GM12878 (cell line): Measurements from ENCODE around the gene C16orf78. TPM values are rescaled to one million over a fixed set of nuclear protein-coding genes. Genes with fewer than 3 reads are reported as not detected.

Source experiments
- ATAC-seq: fragments of 200-7000 bp; cut with Tn5 transposase; 3 replicates; pipeline ENCODE4 v1.9.1; 2020; ENCODE audit warnings: mild to moderate bottlenecking, moderate library complexity
- BruUV-seq: library from RNA; stranded (reverse); fragments of 400-500 nt; replicated peaks from 2 replicates; lab custom pipeline; 2021; lab: Mats Ljungman, UMichigan
- CTCF ChIA-PET: fragments of 300-600 bp; sonication (Branson Sonifier 250); formaldehyde crosslinking; extraction: SDS; loops from one replicate; lab custom pipeline; 2021; ENCODE audit warnings: inconsistent platforms; lab: Yijun Ruan, JAX
- POLR2A ChIA-PET: fragments of 350-600 bp; formaldehyde crosslinking; extraction: SDS; loops from one replicate; lab custom pipeline; 2021; ENCODE audit warnings: inconsistent platforms; lab: Charles Lee
- RAD21 ChIA-PET: fragments of 300-600 bp; sonication (Branson Sonifier 250); formaldehyde crosslinking; loops from one replicate; lab custom pipeline; 2023; ENCODE audit warnings: antibody characterized with exemption; ENCODE audit not compliant: unreplicated experiment; lab: Charles Lee
- SMC1A ChIA-PET: fragments of 300-600 bp; sonication (Branson Sonifier 250); formaldehyde crosslinking; loops from one replicate; lab custom pipeline; 2023; ENCODE audit not compliant: unreplicated experiment, uncharacterized antibody; lab: Charles Lee
- DNase-seq: peaks from one replicate; pipeline ENCODE4 v3.0.0-alpha.2; 2011; ENCODE audit warnings: low read depth, low spot score
- FAIRE-seq: peaks from 3 replicates; lab custom pipeline; 2011; peaks lifted over from hg19 to GRCh38; lab: Jason Lieb, UNC
- H2AFZ ChIP-seq: 2 replicates; pipeline ENCODE4 v1.6.0; 2011; ENCODE audit warnings: low read depth, low read length, control low read depth; ENCODE audit not compliant: control insufficient read depth
- H3K27ac ChIP-seq: 2 replicates; pipeline ENCODE4 v1.5.1; 2011; ENCODE audit warnings: control low read depth; ENCODE audit not compliant: control insufficient read depth, insufficient read depth
- H3K27me3 ChIP-seq, 2 experiments: replicated peaks in 1 of 2; 2 replicates each; pipeline versions ENCODE4 v1.6.0 to v1.6.1; 2011; ENCODE audit warnings: low read length in 1 of 2; ENCODE audit not compliant: control insufficient read depth in 2 of 2, insufficient read depth in 2 of 2
- H3K36me3 ChIP-seq, 2 experiments: 2 replicates each; pipeline ENCODE4 v1.5.1; 2011; ENCODE audit warnings: low read length in 1 of 2; ENCODE audit not compliant: control insufficient read depth in 2 of 2, insufficient read depth in 2 of 2
- H3K4me1 ChIP-seq: 2 replicates; pipeline ENCODE4 v1.6.1; 2011; ENCODE audit warnings: mild to moderate bottlenecking, low read length, moderate library complexity, mixed read lengths; ENCODE audit not compliant: control insufficient read depth, insufficient read depth
- H3K4me2 ChIP-seq: 2 replicates; pipeline ENCODE4 v1.6.0; 2011; ENCODE audit warnings: control low read depth; ENCODE audit not compliant: control insufficient read depth, insufficient read depth
- H3K4me3 ChIP-seq: fragments of 200-600 bp; sonication (generic); 2 replicates; pipeline ENCODE4 v1.5.1; 2016
- H3K79me2 ChIP-seq: 2 replicates; pipeline ENCODE4 v1.6.0; 2011; ENCODE audit warnings: low read length; ENCODE audit not compliant: control insufficient read depth, insufficient read depth
- H3K9ac ChIP-seq: 2 replicates; pipeline ENCODE4 v1.8.0; 2011; ENCODE audit warnings: low read length, control low read depth, mixed read lengths; ENCODE audit not compliant: control insufficient read depth, insufficient read depth
- H3K9me3 ChIP-seq: replicated peaks from 3 replicates; pipeline ENCODE4 v1.5.1; 2011; ENCODE audit warnings: mild to moderate bottlenecking, low read length; ENCODE audit not compliant: control insufficient read depth, insufficient read depth
- H4K20me1 ChIP-seq: 2 replicates; pipeline ENCODE4 v1.6.0; 2011; ENCODE audit not compliant: control insufficient read depth, insufficient read depth
- BMI1 ChIP-seq: fragments of 450-650 bp; IDR thresholded peaks from 2 replicates; pipeline ENCODE4 v1.6.1; 2016; ENCODE audit warnings: mild to moderate bottlenecking, moderate library complexity, borderline replicate concordance
- CHD2 ChIP-seq: IDR thresholded peaks from 2 replicates; pipeline ENCODE4 v1.6.1; 2011; ENCODE audit warnings: low read depth, low read length, improper control_type of control experiment, borderline replicate concordance
- GATAD2B ChIP-seq: fragments of 450-650 bp; conservative IDR thresholded peaks from 2 replicates; pipeline ENCODE4 v1.6.1; 2017; ENCODE audit warnings: low read depth, mild to moderate bottlenecking, moderate library complexity
- ZBTB33 ChIP-seq: fragments of 450-650 bp; IDR thresholded peaks from 2 replicates; pipeline ENCODE4 v1.6.1; 2017; ENCODE audit warnings: mild to moderate bottlenecking
- WGBS: methylation state at CpG from one replicate; pipeline ENCODE4 v1.1.6; 2016; ENCODE audit warnings: low lambda C conversion rate; ENCODE audit not compliant: insufficient replicate concordance, insufficient coverage; ENCODE audit errors: missing lambda C conversion rate; 5-methylcytosine and 5-hydroxymethylcytosine counted together
- in situ Hi-C: fragments of 300-500 bp; cut with MboI; formaldehyde crosslinking; loops from 9 replicates; pipeline ENCODE4 v1.14.3; 2018; ENCODE audit warnings: mixed read lengths
- intact Hi-C: fragments of 100-400 bp; cut with micrococcal nuclease; formaldehyde crosslinking; loops from one replicate; pipeline ENCODE4 v1.14.2; 2022; ENCODE audit not compliant: unreplicated experiment
- polyA plus RNA-seq, 11 experiments: library from polyadenylated mRNA; depleted of rRNA in 4 of 11; unstranded in 6 of 11; stranded (reverse) in 5 of 11; fragments of >200 nt; fragmentation: Nextera tagmentation in 4 of 11; fragmentation: Illumina TruSeq in 1 of 11; extraction: Ambion mirVana in 4 of 11; extraction: Trizol in 1 of 11; gene quantifications; 1 replicate in 1 of 11; 2 replicates in 10 of 11; pipeline versions ENCODE4 v1.2.1 to v1.2.3, GENCODE V29; 2011 to 2016; ENCODE audit warnings: inconsistent platforms in 2 of 11, missing spikeins in 2 of 11, low read depth in 1 of 11
- total RNA-seq, 4 experiments: library from RNA; depleted of rRNA in 3 of 4; stranded (reverse); fragments of >200 nt in 3 of 4; fragmentation: Illumina TruSeq in 1 of 4; extraction: Trizol in 1 of 4; gene quantifications; 2 replicates each; pipeline versions ENCODE4 v1.2.1 to v1.2.3, GENCODE V29; 2013 to 2021

The C16orf78 gene
- total and polyA plus RNA-seq, 10 of the 15 experiments (the other 5 are each of a cell fraction or from before 2014, with no cell fraction given), result not detected

GRCh38 chr16:49398761-49399160, 25.2 kb downstream of the C16orf78 start:
- POLR2A ChIA-PET, result no interaction called here

More at GRCh38 chr16:49398761-49399160, 25.2 kb downstream of the C16orf78 start:
- CTCF ChIA-PET, result interaction anchor here (1.6 kb wide), 1 partner anchor 9 kb away, joined by 5 read pairs; no protein-coding TSS in a partner anchor
- H3K4me1 ChIP-seq, result peaks cover 29% of the 10 kb centered on the region
- in situ Hi-C loops, result no loop called here
- RAD21 ChIA-PET, result no interaction called here
- H2AFZ ChIP-seq, result no peak overlapping the region
- 44% methylated on average over 6 of the region's 6 CpGs for WGBS
- H3K27me3 ChIP-seq, result no peaks in the 10 kb centered on the region
- intact Hi-C loops, result no loop called here
- ATAC-seq, result no peak
- no peaks in the 10 kb centered on the region for H3K36me3 ChIP-seq
- SMC1A ChIA-PET, result interaction anchor here (0.6 to 1.1 kb wide), 3 partner anchors 9 to 195 kb away, joined by 3 to 4 read pairs (median 3); no protein-coding TSS in a partner anchor
- no peak for DNase-seq
- peak overlapping the region; percentile 69; the same call in 1 of the 2 replicates for H3K4me2 ChIP-seq
- no peak overlapping the region for H3K9ac ChIP-seq
- H3K27ac ChIP-seq, result no peak overlapping the region; the same call in 1 of the 2 replicates
- TF ChIP-seq BMI1 (no peak), GATAD2B (no peak), CHD2 (no peak), ZBTB33 (no peak)
- peaks cover 7% of the 10 kb centered on the region; the same call in 2 of the 3 replicates for H3K9me3 ChIP-seq
- BruUV-seq, result no TSS peak
- no peak overlapping the region for H3K4me3 ChIP-seq
- no peaks in the 10 kb centered on the region for H3K79me2 ChIP-seq
- FAIRE-seq, result no peak
- no peaks in the 10 kb centered on the region for H4K20me1 ChIP-seq
